GM06990 (cell line): ENCODE measurements around the gene FBRS.

Source experiments
- DNase-seq: peaks from one replicate; pipeline ENCODE4 v3.0.0-alpha.2; 2011; ENCODE audit not compliant: insufficient read length; ENCODE audit errors: extremely low read depth
- H3K27me3 ChIP-seq: replicated peaks from 2 replicates; pipeline ENCODE4 v1.6.0; 2011; ENCODE audit warnings: low read length; ENCODE audit not compliant: control insufficient read depth, insufficient read depth
- H3K36me3 ChIP-seq: 2 replicates; pipeline ENCODE4 v1.5.1; 2011; ENCODE audit warnings: low read length; ENCODE audit not compliant: control insufficient read depth, insufficient read depth
- H3K4me3 ChIP-seq: replicated peaks from 2 replicates; pipeline ENCODE4 v1.5.1; 2011; ENCODE audit warnings: low read depth, mild to moderate bottlenecking, control low read depth, low read length
- CTCF ChIP-seq: IDR thresholded peaks from 2 replicates; pipeline ENCODE4 v1.5.1; 2011; ENCODE audit warnings: low read length, control low read depth, mild to moderate bottlenecking, inconsistent platforms; ENCODE audit not compliant: insufficient read depth, poor library complexity, severe bottlenecking

FBRS gene

GRCh38 chr16:30678586-30678970 is 20.3 kb downstream of the FBRS start:
- Histone ChIP-seq H3K27me3 (no peaks in the 10 kb centered on the region), H3K4me3 (no peak overlapping the region), H3K36me3 (no peaks in the 10 kb centered on the region)
- DNase-seq, result no peak
- no peak for TF ChIP-seq CTCF

GRCh38 chr16:30680326-30680725 is 22.1 kb downstream of the FBRS start:
- H3K36me3 ChIP-seq, result no peaks in the 10 kb centered on the region
- DNase-seq, result no peak
- no peak for TF ChIP-seq CTCF
- no peak overlapping the region for H3K4me3 ChIP-seq
- no peaks in the 10 kb centered on the region for H3K27me3 ChIP-seq

- TF ChIP-seq CTCF, result no peak
- no peaks in the 10 kb centered on the region for H3K27me3 ChIP-seq
- no peak for DNase-seq
These were observed 30.5 kb downstream of the FBRS start for GRCh38 chr16:30688701-30689100.

GRCh38 chr16:30691907-30692306 is 33.7 kb downstream of the FBRS start:
- no peak overlapping the region for H3K4me3 ChIP-seq
- no peak for TF ChIP-seq CTCF
- no peaks in the 10 kb centered on the region for H3K27me3 ChIP-seq
- no peak for DNase-seq
- H3K36me3 ChIP-seq, result no peaks in the 10 kb centered on the region

More at GRCh38 chr16:30688701-30689100, 30.5 kb downstream of the FBRS start:
- Histone ChIP-seq H3K36me3 (no peaks in the 10 kb centered on the region), H3K4me3 (no peak overlapping the region)

GRCh38 chr16:30692396-30693064 is 34.3 kb downstream of the FBRS start:
- H3K4me3 ChIP-seq, result no peak overlapping the region
- H3K27me3 ChIP-seq, result no peaks in the 10 kb centered on the region
- no peak for DNase-seq
- no peaks in the 10 kb centered on the region for H3K36me3 ChIP-seq
- TF ChIP-seq CTCF, result no peak
